VCaP (cell line): ENCODE measurements around the gene CCDC88C.
"Not testable (repeated sequence)": the region's sequence is repeated elsewhere in the genome, so short reads cannot be mapped to it uniquely, and the experiment has no call there.

Experiments
- H3K27ac ChIP-seq: fragments of 450-650 bp; 2 replicates; pipeline ENCODE4 v1.5.1; 2017
- CTCF ChIP-seq: fragments of 450-650 bp; conservative IDR thresholded peaks from 2 replicates; pipeline ENCODE4 v1.5.1; 2017; ENCODE audit warnings: mild to moderate bottlenecking, moderate library complexity

Gene CCDC88C

DNA sequence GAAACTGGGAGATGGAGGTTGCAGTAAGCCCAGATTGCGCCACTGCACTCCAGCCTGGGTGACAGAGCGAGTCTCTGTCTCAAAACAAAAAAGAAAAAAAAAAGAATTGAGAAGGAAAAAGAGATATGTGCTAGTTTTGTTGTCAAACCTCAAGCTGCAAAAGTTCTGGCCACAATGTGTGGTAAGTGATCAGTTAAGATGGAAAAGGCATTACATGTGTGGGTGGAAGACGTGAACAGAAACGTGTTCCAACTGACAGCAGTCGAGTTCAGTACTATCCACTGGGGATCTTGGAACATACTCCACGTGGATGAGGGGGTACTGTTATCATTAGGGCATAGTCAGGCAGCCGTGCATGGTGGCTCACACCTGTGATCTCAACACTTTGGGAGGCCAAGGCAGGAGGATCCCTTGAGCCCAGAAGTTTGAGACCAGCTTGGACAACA lies 190.4 kb downstream of the CCDC88C start:
- H3K27ac ChIP-seq, result no peak overlapping the region
- no peak for TF ChIP-seq CTCF

- not testable (repeated sequence) for H3K27ac ChIP-seq
Observed at GRCh38 chr14:91226360-91226759, 191.3 kb downstream of the CCDC88C start.

- TF ChIP-seq CTCF, result no peak
- H3K27ac ChIP-seq, result no peak overlapping the region
Observed at GRCh38 chr14:91225025-91225424, 192.6 kb downstream of the CCDC88C start.

- TF ChIP-seq CTCF, result no peak
- no peak overlapping the region for H3K27ac ChIP-seq
Observed at GRCh38 chr14:91223028-91223783, 194.4 kb downstream of the CCDC88C start.
